Right kidney (tissue), 1 donor: Measurements from ENCODE around the gene CA9.

ENCODE experiments used
- DNase-seq: peaks from one replicate; pipeline ENCODE4 v3.0.0-alpha.2; 2016

CA9 gene

GRCh38 chr9:35651956-35652828 is 21.5 kb upstream of the CA9 start:
- no peak for DNase-seq

- no peak for DNase-seq
Measured at GRCh38 chr9:35652829-35653209, 20.9 kb upstream of the CA9 start.

- no peak for DNase-seq
Measured at GRCh38 chr9:35653611-35654010, 20.1 kb upstream of the CA9 start.

- DNase-seq: no peak
Measured at GRCh38 chr9:35656348-35656747, 17.4 kb upstream of the CA9 start.

- no peak for DNase-seq
Measured at GRCh38 chr9:35656831-35657545, 16.7 kb upstream of the CA9 start.

- DNase-seq: peak; percentile 95
Measured at GRCh38 chr9:35657546-35658136, 16.1 kb upstream of the CA9 start, which contains the start of gene RMRP. RMRP (minus strand) TSS chr9:35658019.

- DNase-seq: peak; percentile 98
Measured at GRCh38 chr9:35658137-35658967, 15.4 kb upstream of the CA9 start, which contains the start of gene CCDC107. CCDC107 (plus strand) TSS chr9:35658292; CDS start chr9:35658380, 88 bp downstream.

- DNase-seq: no peak
Measured at GRCh38 chr9:35658968-35659220, 14.8 kb upstream of the CA9 start.

GRCh38 chr9:35659340-35659739 is 14.4 kb upstream of the CA9 start:
- DNase-seq: no peak

GRCh38 chr9:35660966-35661415 is 12.7 kb upstream of the CA9 start:
- DNase-seq: no peak

- DNase-seq: no peak
Measured at GRCh38 chr9:35661756-35662350, 11.9 kb upstream of the CA9 start.

- DNase-seq: no peak
Measured at GRCh38 chr9:35662437-35662836, 11.3 kb upstream of the CA9 start.

- peak; percentile 83 for DNase-seq
Measured at GRCh38 chr9:35664531-35665470, 8.9 kb upstream of the CA9 start, which contains the start of gene ARHGEF39. ARHGEF39 (minus strand) TSS chr9:35665195; CDS start chr9:35665169, 26 bp downstream.

GRCh38 chr9:35665471-35665818 is 8.3 kb upstream of the CA9 start:
- DNase-seq: no peak

GRCh38 chr9:35666045-35666444 is 7.7 kb upstream of the CA9 start:
- DNase-seq: no peak

GRCh38 chr9:35666549-35666948 is 7.2 kb upstream of the CA9 start:
- no peak for DNase-seq

- no peak for DNase-seq
Measured at GRCh38 chr9:35667939-35668338, 5.8 kb upstream of the CA9 start.

- DNase-seq: no peak
Measured at GRCh38 chr9:35669331-35670145, 4.2 kb upstream of the CA9 start.

GRCh38 chr9:35674025-35674361 is 265 bp downstream of the CA9 start:
- DNase-seq: no peak

- no peak for DNase-seq
Measured at GRCh38 chr9:35675204-35675603, 1.5 kb downstream of the CA9 start.
